Endothelial cell of umbilical vein (primary cell): ENCODE measurements around the gene ORC6.

ENCODE experiments used
- CTCF ChIP-seq, 2 donors: IDR thresholded peaks; 1 replicate in 1 of 2; 2 replicates in 1 of 2; pipeline ENCODE4 v1.5.1; 2011; ENCODE audit warnings: low read length in 2 of 2, mild to moderate bottlenecking in 2 of 2, moderate library complexity in 2 of 2, control low read depth in 1 of 2, inconsistent platforms in 1 of 2, low read depth in 1 of 2; ENCODE audit not compliant: insufficient read depth in 1 of 2; ENCODE audit errors: extremely low read depth in 1 of 2
- EZH2 ChIP-seq: IDR thresholded peaks from 2 replicates; pipeline ENCODE4 v1.6.1; 2012; ENCODE audit warnings: borderline replicate concordance, low read depth, mild to moderate bottlenecking, moderate library complexity, low read length, inconsistent platforms; ENCODE audit not compliant: severe bottlenecking
- FOS ChIP-seq: IDR thresholded peaks from 2 replicates; pipeline ENCODE4 v1.6.1; 2011; ENCODE audit warnings: mild to moderate bottlenecking, low read length, moderate library complexity, borderline replicate concordance; ENCODE audit not compliant: insufficient read depth
- GATA2 ChIP-seq: IDR thresholded peaks from 2 replicates; pipeline ENCODE4 v1.7.0; 2011; ENCODE audit warnings: low read depth, mild to moderate bottlenecking, moderate library complexity, mixed read lengths, low read length; ENCODE audit not compliant: insufficient read length, insufficient read depth
- JUN ChIP-seq: IDR thresholded peaks from 2 replicates; pipeline ENCODE4 v1.6.1; 2011; ENCODE audit warnings: borderline replicate concordance, low read depth; ENCODE audit not compliant: insufficient read length, insufficient read depth
- MAX ChIP-seq: IDR thresholded peaks from 2 replicates; pipeline ENCODE4 v1.6.1; 2011; ENCODE audit not compliant: insufficient read depth, insufficient read length
- POLR2A ChIP-seq: IDR thresholded peaks from 2 replicates; pipeline ENCODE4 v1.6.1; 2012; ENCODE audit warnings: low read depth, mild to moderate bottlenecking, control low read depth, low read length
- POLR2AphosphoS5 ChIP-seq: IDR thresholded peaks from 2 replicates; pipeline ENCODE4 v1.6.1; 2012; ENCODE audit warnings: low read depth, mild to moderate bottlenecking, control low read depth, low read length, moderate library complexity; ENCODE audit not compliant: insufficient read depth

- TF ChIP-seq CTCF (IDR thresholded peaks at IDR 0.05; ENCODE audit: extremely low read depth in 1 of 2, insufficient read depth in 1 of 2, low read depth in 1 of 2, low read length in 2 of 2) (no peak), POLR2AphosphoS5 (no peak), POLR2A (no peak), JUN (no peak), EZH2 (no peak), FOS (no peak), GATA2 (no peak), MAX (no peak)
These were observed 41.6 kb downstream of the ORC6 start for GRCh38 chr16:46730801-46731690.
